BE2C (cell line): ENCODE measurements around the gene SPON1.
A peak's percentile ranks its signal among the peaks of the same experiment; 100 is the strongest.
"Not testable (repeated sequence)": the region's sequence is repeated elsewhere in the genome, so short reads cannot be mapped to it uniquely, and the experiment has no call there.

ENCODE experiments used
- DNase-seq: peaks from one replicate; pipeline ENCODE4 v3.0.0-alpha.2; 2020
- H3K27me3 ChIP-seq: fragments of 250-450 bp; sonication (Bioruptor Pico); 2 replicates; pipeline ENCODE4 v1.5.1; 2020; ENCODE audit warnings: mild to moderate bottlenecking
- H3K36me3 ChIP-seq: fragments of 250-450 bp; sonication (Bioruptor Pico); 2 replicates; pipeline ENCODE4 v1.5.1; 2020; ENCODE audit warnings: mild to moderate bottlenecking
- H3K4me1 ChIP-seq: fragments of 250-450 bp; sonication (Bioruptor Pico); 2 replicates; pipeline ENCODE4 v1.5.1; 2020
- H3K4me3 ChIP-seq: 2 replicates; pipeline ENCODE4 v1.5.1; 2011; ENCODE audit warnings: low read depth, low read length
- H3K9me3 ChIP-seq: fragments of 250-450 bp; sonication (Bioruptor Pico); 2 replicates; pipeline ENCODE4 v1.5.1; 2020
- TF ChIP-seq, protein P1 (sequence below): IDR thresholded peaks from 2 replicates; pipeline ENCODE4 v1.5.1; 2012; ENCODE audit warnings: mild to moderate bottlenecking, low read depth, low read length

Gene SPON1

DNA sequence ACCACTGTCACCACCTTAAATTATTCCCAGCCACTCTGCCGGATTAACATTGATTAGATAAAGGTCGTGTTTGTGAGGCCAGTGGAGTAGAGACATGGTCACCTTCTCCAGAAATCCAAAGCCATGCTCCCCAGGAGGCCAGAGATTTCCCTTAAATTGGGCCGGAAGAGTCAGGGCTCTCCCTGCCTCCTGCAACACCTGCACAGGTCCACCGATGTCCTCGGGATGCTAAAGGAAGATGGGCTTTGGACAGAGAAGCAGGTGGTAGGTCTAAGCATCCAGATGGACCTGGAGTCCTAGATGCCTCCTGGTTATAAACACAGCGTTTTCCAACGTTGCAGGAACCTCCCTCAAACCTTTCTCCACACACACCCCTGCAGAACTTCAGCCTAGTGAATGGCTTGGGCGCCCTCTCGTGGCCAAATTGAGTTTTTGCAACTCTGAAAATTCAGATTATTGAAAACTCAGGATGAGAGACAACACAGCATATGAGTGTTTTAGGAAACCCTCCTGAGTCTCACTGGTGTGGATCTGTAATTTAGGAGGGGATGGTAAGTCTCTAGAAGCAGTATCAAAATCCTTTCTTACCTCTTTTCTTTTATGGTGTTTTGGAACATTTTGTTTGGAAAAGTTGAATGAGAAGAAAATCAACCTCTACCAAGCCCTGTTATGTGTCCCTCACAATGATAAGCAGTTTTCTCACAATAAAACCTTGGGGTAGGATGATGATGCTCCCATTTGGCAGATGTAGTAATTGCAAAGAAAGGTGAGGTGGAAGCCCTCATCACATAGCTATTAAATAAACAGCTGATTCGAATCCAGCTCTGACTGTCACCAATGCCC lies 286.8 kb downstream of the SPON1 start:
- DNase-seq = peak; percentile 41
- H3K4me3 ChIP-seq = no peak overlapping the region
- no peaks in the 10 kb centered on the region for H3K9me3 ChIP-seq
- no peaks in the 10 kb centered on the region for H3K36me3 ChIP-seq
- no peaks in the 10 kb centered on the region for H3K27me3 ChIP-seq
- TF ChIP-seq, protein P1, sequence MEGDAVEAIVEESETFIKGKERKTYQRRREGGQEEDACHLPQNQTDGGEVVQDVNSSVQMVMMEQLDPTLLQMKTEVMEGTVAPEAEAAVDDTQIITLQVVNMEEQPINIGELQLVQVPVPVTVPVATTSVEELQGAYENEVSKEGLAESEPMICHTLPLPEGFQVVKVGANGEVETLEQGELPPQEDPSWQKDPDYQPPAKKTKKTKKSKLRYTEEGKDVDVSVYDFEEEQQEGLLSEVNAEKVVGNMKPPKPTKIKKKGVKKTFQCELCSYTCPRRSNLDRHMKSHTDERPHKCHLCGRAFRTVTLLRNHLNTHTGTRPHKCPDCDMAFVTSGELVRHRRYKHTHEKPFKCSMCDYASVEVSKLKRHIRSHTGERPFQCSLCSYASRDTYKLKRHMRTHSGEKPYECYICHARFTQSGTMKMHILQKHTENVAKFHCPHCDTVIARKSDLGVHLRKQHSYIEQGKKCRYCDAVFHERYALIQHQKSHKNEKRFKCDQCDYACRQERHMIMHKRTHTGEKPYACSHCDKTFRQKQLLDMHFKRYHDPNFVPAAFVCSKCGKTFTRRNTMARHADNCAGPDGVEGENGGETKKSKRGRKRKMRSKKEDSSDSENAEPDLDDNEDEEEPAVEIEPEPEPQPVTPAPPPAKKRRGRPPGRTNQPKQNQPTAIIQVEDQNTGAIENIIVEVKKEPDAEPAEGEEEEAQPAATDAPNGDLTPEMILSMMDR = peak; percentile 71
- H3K4me1 ChIP-seq = no peaks in the 10 kb centered on the region

DNA sequence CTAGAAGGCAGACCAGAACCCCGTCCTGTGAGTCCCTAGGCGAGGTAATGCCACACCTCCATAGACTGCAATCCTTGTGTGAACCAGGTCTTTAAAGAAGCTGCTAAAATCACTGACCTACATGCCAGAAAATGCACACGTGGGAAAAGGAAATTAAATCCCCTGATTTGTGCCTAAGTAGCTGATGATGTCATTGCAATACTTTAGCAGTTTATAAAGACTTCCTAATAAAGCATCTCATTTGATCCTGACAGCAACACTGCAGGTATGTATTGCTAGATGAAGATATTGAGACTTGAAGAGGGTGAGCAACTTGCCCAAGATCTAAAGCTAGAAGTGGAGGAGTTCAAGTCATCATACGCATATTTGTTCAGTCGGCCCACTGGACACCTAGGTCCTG lies 289.2 kb downstream of the SPON1 start:
- Histone ChIP-seq H3K27me3 (no peaks in the 10 kb centered on the region), H3K4me3 (no peak overlapping the region), H3K4me1 (no peaks in the 10 kb centered on the region), H3K36me3 (no peaks in the 10 kb centered on the region), H3K9me3 (no peaks in the 10 kb centered on the region)
- TF ChIP-seq, protein P1 = no peak
- no peak for DNase-seq

DNA sequence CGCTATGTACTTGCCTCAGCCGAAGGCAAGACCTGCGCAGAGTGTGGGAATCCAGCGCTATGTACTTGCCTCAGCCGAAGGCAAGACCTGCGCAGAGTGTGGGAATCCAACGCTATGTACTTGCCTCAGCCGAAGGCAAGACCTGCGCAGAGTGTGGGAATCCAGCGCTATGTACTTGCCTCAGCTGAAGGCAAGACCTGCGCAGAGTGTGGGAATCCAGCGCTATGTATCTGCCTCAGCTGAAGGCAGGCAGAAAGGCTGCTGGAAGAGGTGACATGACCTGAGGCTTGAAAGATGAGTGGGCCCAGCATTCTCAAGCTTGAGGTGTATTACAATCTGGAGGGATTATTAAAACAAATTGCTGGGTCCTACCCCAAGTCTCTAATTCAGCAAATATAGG lies 290.0 kb downstream of the SPON1 start:
- not testable (repeated sequence) for DNase-seq, H3K27me3 ChIP-seq, H3K4me1 ChIP-seq, H3K4me3 ChIP-seq, H3K9me3 ChIP-seq, H3K36me3 ChIP-seq

DNA sequence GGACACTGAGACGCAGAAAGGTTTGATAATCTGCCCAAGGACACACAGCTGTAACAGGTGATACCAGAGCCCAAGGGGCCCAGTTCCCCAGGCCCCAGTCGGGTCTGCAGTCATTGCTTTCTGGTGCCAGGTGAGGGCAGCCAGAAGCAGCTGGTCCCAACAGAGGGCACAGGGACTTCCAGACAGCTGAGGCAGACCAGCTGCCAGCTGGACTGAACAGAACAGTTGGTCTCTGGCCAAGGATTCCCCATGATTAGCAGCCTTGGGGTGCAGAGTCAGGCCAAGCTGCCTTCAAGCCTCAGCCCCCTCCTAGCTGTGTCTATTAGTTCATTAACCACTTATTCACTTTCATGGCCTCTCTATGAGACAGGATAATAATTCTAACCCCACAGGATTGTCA lies 290.9 kb downstream of the SPON1 start:
- H3K4me3 ChIP-seq = no peak overlapping the region
- H3K27me3 ChIP-seq = no peaks in the 10 kb centered on the region
- no peaks in the 10 kb centered on the region for H3K36me3 ChIP-seq
- H3K9me3 ChIP-seq = no peaks in the 10 kb centered on the region
- TF ChIP-seq, protein P1 = no peak
- H3K4me1 ChIP-seq = no peaks in the 10 kb centered on the region
- no peak for DNase-seq

DNA sequence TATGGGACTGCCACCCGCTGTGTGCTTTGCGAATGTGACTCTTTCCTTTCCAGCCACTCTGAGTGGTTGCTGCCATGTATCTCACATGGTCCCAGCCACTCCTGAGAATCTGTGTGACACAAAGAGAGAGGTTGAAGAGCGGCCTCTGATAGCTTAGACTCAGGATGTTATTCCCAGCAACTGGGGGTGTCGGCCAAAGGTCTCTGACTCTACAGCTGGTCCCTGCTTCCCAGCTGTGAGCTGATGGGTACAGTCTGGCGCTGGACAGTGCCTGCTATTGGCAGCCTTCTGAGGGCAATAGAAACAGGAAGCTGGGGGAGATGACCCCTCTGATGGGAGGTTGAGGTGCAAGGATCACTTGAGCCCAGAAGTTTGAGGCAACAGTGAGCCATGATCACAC lies 291.3 kb downstream of the SPON1 start:
- H3K4me1 ChIP-seq = no peaks in the 10 kb centered on the region
- no peaks in the 10 kb centered on the region; the same call in 1 of the 2 replicates for H3K27me3 ChIP-seq
- DNase-seq = no peak
- no peaks in the 10 kb centered on the region for H3K9me3 ChIP-seq
- TF ChIP-seq, protein P1 = no peak
- no peak overlapping the region for H3K4me3 ChIP-seq
- H3K36me3 ChIP-seq = no peaks in the 10 kb centered on the region

DNA sequence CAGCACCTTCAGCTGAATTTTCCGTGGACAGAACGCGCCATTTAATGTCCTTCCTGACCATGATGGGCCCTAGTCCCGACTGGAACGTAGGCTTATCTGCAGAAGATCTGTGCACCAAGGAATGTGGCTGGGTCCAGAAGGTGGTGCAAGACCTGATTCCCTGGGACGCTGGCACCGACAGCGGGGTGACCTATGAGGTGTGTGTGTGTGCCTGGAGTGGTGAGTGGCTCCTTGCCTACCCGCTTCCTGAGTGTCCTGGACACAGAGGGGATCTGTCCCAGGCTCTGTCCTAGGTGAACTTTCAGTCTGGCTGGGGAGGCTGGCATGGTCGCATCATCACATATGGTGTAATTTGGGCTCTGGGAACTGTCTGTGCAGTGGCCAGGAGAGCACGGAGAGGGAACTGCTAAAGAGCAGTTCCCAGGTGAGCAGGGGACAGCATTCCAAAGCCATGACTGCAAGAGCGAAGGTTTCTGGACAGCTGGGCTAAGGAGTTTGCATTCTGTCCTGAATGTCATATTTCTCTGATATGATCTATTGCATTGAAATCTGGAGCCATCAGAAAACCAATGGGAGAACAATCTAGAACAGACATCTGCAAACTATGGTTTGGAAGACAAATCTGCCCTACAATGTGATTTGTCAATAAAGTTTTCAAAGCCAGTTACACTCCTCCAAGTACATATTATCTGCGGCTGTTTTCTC lies 292.2 kb downstream of the SPON1 start:
- DNase-seq = no peak
- no peaks in the 10 kb centered on the region for H3K36me3 ChIP-seq
- TF ChIP-seq, protein P1 = no peak
- no peaks in the 10 kb centered on the region for H3K9me3 ChIP-seq
- H3K4me3 ChIP-seq = no peak overlapping the region
- H3K27me3 ChIP-seq = peaks cover 5% of the 10 kb centered on the region; the same call in 1 of the 2 replicates
- no peaks in the 10 kb centered on the region for H3K4me1 ChIP-seq
